Measurements from ENCODE around the gene TOMM7. TPM values are rescaled to one million over a fixed set of nuclear protein-coding genes. Genes with fewer than 3 reads are reported as not detected.
"Not testable (repeated sequence)": the region's sequence is repeated elsewhere in the genome, so short reads cannot be mapped to it uniquely, and the experiment has no call there.

TOMM7 gene
- polyA plus RNA-seq, 1 donor from 2014 or later: 479 TPM

DNA sequence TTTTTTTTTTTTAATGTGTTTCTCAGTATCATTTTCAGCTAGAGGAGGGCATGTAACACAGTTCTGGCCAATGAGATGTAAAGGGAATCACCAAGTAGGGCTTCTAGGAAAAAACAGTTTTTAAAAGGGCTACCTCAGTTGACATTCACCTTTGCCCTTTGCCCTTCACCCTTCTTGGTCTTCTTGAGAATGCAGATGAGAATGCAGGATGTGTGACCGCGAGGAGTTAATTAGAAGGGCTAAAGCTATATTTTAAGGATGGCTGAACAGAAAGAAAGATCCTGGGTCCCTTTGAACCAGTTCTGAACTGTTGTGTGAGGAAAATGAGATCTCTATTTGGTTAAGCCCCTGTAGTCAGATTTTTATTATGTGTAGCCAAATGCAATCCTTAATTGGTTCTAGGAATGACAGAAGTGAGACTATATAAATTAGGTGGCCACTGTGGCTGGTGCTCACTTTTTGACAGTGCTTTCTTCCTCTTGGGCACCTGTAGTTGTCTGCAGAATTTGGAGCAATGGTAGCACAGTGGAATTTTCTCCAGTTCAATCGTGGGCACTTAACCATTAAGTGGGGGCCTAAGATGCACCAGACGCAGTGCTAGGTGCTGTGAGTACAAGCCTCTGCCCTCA is 21.1 kb upstream of the TOMM7 start:
- H3K36me3 Mint-ChIP-seq: no peaks in the 10 kb centered on the region
- H3K4me1 Mint-ChIP-seq: peaks cover 0 to 6% (median 0%) of the 10 kb centered on the region in 3 donors
- no peaks in the 10 kb centered on the region for H3K9me3 Mint-ChIP-seq
- H3K27me3 Mint-ChIP-seq: no peaks in the 10 kb centered on the region
- no peak overlapping the region for H3K27ac Mint-ChIP-seq
- peak overlapping the region in 1 of 4 donors; percentile 47 for H3K4me3 Mint-ChIP-seq

DNA sequence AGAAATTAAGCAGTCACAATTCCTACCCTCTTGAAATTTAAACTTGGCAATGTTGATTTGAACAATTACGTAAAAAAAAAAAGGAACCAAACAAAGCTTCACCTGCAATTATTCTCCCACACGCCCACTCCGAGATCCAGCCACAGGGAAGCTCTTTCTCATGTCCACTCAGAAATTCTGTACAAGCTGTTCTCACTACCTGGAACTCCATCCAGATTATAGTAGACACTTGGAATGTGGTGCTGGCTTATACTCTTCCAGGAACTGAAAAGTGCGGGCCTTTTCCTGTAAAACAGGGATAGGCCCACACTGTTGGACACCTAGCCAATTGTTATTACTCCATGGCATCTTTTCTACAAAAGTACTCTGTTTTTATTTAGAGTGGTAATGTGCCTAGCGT is 20.3 kb upstream of the TOMM7 start:
- peaks cover 0 to 6% (median 0%) of the 10 kb centered on the region in 3 donors for H3K4me1 Mint-ChIP-seq
- no peaks in the 10 kb centered on the region for H3K27me3 Mint-ChIP-seq
- no peak overlapping the region for H3K27ac Mint-ChIP-seq
- H3K9me3 Mint-ChIP-seq: no peaks in the 10 kb centered on the region
- H3K4me3 Mint-ChIP-seq: no peak overlapping the region
- H3K36me3 Mint-ChIP-seq: no peaks in the 10 kb centered on the region

DNA sequence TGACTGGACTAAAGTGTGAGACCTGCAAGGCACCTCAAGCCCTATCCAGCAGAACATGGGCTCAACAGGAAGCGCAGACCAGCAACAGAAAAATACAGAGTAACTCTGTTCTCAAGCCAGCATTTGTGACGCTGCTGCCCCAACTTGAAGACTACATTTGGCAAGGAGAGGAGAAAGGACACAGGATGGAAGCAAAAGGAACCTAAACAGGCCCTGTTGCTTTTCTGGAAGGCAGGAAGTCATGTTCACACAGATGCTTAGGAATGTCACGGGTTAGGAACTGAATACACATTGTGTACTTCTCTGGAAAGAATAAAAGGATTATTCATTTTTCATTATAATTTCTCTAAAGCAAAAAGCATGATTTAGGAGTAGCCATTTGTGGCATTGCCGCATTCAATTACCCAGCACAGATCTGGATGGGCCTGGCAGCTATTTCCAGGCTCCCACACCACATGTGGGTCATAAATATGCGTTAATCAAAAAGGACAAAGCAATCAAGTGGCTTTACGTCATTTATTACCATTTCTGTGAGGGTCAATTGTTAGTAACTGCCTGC is 19.8 kb upstream of the TOMM7 start:
- Mint-ChIP-seq H3K4me1 (peaks cover 0 to 6% (median 0%) of the 10 kb centered on the region in 3 donors), H3K36me3 (no peaks in the 10 kb centered on the region), H3K4me3 (no peak overlapping the region), H3K27ac (no peak overlapping the region), H3K9me3 (no peaks in the 10 kb centered on the region), H3K27me3 (no peaks in the 10 kb centered on the region)

DNA sequence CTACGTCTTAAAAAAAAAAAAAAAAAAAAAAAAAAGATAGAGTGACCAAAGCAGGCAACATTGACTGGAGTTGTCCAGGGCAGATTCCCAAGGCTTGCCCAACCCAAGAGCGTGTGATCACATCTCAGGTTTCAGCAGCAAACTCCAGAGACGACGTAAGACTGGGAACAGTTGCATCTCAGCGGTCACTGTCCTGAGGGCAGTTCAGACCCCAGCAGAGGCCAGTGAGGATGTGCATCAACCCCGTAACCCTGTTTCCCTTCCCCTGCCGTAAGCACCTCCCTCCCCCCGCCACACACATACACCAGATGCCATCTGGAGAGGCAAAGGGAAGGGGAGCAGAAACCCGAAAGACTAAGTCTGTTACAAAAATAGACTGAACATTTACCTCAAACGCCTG is 19.3 kb upstream of the TOMM7 start:
- H3K27ac Mint-ChIP-seq: no peak overlapping the region
- no peaks in the 10 kb centered on the region for H3K27me3 Mint-ChIP-seq
- H3K4me3 Mint-ChIP-seq: no peak overlapping the region
- no peaks in the 10 kb centered on the region for H3K36me3 Mint-ChIP-seq
- H3K4me1 Mint-ChIP-seq: peaks cover 0 to 6% (median 0%) of the 10 kb centered on the region in 3 donors
- no peaks in the 10 kb centered on the region for H3K9me3 Mint-ChIP-seq

DNA sequence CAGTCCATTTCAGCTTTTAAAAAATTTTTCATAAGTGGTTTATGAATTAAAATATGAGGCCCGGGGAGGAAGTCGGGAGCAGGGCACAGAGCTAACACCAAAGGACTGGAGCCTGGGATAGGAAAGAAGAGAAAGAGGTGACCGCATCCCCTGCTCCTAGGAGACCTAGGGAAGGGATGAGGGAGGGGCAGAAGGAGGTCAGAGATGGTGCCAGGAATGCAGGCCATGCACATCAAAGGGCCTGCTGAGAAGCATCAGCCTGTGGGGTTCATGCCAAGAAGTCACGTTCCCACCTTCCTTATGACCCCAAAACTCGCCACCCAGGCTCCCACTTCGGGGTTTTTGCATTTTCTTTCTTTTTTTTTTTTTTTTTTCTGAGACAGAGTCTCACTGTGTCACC is 14.7 kb upstream of the TOMM7 start:
- no peaks in the 10 kb centered on the region for H3K27me3 Mint-ChIP-seq
- no peaks in the 10 kb centered on the region for H3K4me1 Mint-ChIP-seq
- H3K9me3 Mint-ChIP-seq: no peaks in the 10 kb centered on the region
- no peaks in the 10 kb centered on the region for H3K36me3 Mint-ChIP-seq
- H3K27ac Mint-ChIP-seq: no peak overlapping the region
- no peak overlapping the region for H3K4me3 Mint-ChIP-seq

DNA sequence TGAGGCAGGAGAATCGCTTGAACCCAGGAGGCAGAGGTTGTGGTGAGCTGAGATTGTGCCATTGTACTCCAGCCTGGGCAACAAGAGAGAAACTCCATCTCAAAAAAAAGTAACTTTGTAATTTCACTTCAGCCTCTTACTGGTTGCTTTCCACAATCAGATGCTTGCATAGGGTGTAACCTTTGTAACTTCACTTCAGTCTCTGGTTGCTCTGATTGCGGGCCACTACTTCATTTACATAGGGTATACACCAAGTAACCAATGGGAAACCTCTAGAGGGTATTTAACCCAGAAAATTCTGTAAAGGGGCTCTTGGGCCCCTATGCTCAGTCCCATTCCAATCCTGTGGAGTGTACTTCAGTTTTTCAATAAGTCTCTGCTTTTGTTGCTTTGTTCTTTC is 13.9 kb upstream of the TOMM7 start:
- not testable (repeated sequence) for H3K36me3 Mint-ChIP-seq, H3K9me3 Mint-ChIP-seq, H3K4me3 Mint-ChIP-seq, H3K4me1 Mint-ChIP-seq, H3K27ac Mint-ChIP-seq, H3K27me3 Mint-ChIP-seq

DNA sequence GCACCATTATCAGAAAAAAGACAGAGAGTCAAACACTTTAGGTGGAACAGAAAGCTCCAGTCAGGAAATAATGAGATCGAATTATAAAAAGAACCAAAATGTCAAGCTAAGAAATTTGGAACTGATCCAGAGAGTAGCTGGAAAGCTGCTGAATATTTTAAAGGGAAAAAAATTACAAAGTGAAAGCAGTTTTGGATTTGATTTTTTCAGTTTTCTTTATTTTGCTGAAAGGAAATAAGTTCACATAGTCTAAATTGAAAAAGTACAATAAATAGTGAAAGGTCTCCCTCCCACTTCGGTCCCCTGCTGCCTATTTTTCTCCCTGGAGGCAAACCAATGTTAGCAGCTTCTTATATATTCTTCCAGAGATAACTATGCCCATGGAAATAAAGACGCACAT is 11.3 kb upstream of the TOMM7 start:
- H3K36me3 Mint-ChIP-seq: no peaks in the 10 kb centered on the region
- H3K27ac Mint-ChIP-seq: no peak overlapping the region
- H3K9me3 Mint-ChIP-seq: no peaks in the 10 kb centered on the region
- peaks cover 0 to 3% (median 0%) of the 10 kb centered on the region in 3 donors for H3K4me1 Mint-ChIP-seq
- H3K4me3 Mint-ChIP-seq: no peak overlapping the region
- H3K27me3 Mint-ChIP-seq: peaks cover 2% of the 10 kb centered on the region

DNA sequence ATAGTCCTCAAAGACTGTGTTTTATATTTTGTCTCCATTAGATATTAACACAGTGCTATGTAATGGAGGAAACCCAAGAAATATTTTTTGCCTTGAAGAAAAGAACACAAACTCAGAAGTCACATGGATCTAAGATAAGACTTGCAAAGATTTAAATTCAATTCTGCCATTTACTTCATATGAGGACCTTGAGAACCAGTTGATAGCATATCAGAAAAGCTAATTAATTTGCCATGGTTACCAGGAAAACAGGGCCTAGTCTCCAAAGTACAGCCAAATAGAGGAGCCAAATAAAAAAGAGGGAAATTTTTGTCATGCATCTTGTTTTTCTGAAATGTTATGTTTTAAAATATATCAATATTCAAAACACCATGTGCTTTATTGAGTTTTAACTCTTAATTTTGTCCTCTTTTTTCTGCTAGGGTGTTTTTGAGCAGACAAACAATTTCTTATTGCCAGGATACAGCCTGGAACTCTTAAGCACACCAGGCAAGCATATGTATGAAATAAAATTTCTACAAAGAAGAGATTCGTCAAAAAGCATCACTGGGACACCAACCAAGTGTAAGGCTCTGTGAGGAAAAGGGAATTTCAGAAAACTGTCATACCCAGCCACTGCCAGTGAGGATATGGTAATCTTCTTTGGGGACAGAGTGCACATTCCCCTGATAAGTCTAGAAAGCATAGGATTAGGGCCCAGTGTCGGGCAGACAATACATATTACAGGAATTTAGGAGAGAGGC is 10.6 kb upstream of the TOMM7 start:
- no peak overlapping the region for H3K27ac Mint-ChIP-seq
- peaks cover 2% of the 10 kb centered on the region for H3K27me3 Mint-ChIP-seq

DNA sequence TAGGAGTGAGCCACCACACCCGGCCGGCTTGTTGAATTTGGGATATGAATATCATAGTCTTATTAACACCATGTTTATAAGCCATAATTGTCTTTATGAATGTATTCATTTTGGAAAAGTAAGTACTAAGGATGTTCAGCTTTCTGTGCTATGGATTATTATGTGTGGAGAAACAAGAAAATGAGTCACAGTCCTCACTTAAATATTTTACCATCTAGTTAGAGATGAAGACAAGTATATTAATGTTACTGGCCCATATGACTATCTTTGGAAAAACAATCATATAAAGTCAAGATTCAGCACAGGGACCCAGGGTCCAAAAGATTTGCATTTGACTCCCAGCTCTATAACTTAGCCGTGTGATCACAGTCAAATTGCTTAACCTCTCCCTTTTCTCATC is 9.8 kb upstream of the TOMM7 start:
- H3K9me3 Mint-ChIP-seq: no peaks in the 10 kb centered on the region
- H3K36me3 Mint-ChIP-seq: no peaks in the 10 kb centered on the region
- H3K27me3 Mint-ChIP-seq: peaks cover 2% of the 10 kb centered on the region
- peaks cover 0 to 3% (median 0%) of the 10 kb centered on the region in 3 donors for H3K4me1 Mint-ChIP-seq
- H3K4me3 Mint-ChIP-seq: no peak overlapping the region
- H3K27ac Mint-ChIP-seq: no peak overlapping the region

More for the DNA sequence above, 10.6 kb upstream of the TOMM7 start:
- Mint-ChIP-seq H3K4me3 (no peak overlapping the region), H3K9me3 (no peaks in the 10 kb centered on the region), H3K4me1 (peaks cover 0 to 3% (median 0%) of the 10 kb centered on the region in 3 donors), H3K36me3 (no peaks in the 10 kb centered on the region)

DNA sequence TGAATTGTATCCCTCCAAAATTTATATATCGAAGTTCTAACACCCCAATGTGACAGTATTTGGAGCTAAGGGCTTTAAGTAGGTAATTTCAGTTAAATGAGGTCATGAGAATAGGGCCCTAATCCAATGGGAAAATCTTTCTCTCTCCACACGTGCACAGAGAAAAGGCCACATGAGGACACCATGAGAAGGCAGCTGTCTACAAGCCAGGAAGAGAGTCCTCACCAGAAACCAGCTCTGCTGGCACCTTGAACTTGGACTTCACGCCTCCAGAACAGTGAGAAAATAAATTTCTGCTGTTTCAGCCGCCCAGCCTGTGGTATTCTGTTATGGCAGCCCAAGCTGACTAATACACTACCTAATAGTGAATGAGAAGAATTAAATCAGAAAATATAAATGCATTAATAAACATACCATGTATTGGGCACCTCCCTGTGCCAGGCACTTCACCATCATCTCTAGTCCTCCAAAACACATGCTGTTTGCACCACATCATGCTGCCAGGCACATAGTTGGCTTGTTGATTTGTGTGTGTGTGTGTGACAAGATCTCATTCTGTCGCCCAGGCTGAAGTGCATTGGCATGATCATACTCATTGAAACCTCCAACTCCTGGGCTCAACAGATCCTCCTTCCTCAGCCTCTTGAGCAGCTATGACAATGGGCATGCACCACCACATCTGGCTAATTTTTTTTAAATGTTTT is 9.1 kb upstream of the TOMM7 start:
- peaks cover 2% of the 10 kb centered on the region for H3K36me3 Mint-ChIP-seq
- peaks cover 0 to 3% (median 0%) of the 10 kb centered on the region in 3 donors for H3K4me1 Mint-ChIP-seq
- H3K27ac Mint-ChIP-seq: no peak overlapping the region
- peaks cover 2% of the 10 kb centered on the region for H3K27me3 Mint-ChIP-seq
- H3K4me3 Mint-ChIP-seq: no peak overlapping the region
- no peaks in the 10 kb centered on the region for H3K9me3 Mint-ChIP-seq

DNA sequence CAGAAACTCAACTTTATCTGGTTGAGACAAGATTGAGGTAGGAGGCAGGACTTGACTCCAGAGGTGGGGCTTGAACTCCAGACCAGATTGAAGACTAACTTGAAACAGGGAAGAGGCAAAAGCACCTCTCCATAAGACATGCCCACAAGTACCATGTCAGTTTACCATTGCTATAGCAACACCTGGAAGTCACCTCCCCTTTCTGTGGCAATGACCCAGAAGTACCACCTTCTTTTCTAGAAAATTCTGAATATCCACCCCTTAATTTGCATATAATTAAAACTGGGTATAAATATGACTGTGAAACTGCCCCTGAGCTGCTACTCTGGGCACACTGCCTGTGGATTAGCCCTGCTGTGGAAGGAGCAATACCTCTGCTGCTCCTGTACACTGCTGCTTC is 4.9 kb upstream of the TOMM7 start:
- Mint-ChIP-seq H3K9me3 (no peaks in the 10 kb centered on the region), H3K4me1 (peaks cover under 1 to 6% (median 5%) of the 10 kb centered on the region in 3 donors), H3K4me3 (no peak overlapping the region), H3K27ac (no peak overlapping the region), H3K36me3 (peaks cover 3% of the 10 kb centered on the region), H3K27me3 (peaks cover 4% of the 10 kb centered on the region)

DNA sequence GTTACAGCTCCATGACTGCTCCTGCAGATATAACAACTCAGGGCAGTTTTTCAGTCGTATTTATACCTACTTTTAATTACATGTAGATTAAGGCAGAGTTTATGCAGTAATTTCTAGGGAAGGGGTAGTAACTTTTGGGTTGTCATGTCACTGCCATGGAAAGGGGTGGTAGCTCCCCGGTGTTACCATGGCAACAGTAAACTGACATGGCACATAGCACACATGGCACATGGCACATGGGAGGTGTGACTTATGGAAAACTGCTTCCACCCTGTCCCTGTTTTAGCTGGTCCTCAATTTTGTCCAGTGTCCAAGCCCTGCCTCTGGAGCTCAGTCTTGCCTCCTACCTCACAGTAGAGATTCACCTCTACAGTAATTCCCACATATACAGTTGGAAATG is 3.9 kb upstream of the TOMM7 start:
- Mint-ChIP-seq H3K27me3 (peaks cover 4% of the 10 kb centered on the region), H3K36me3 (peaks cover 5% of the 10 kb centered on the region), H3K4me1 (peaks cover 2 to 8% (median 7%) of the 10 kb centered on the region in 3 donors), H3K27ac (peak overlapping the region in 1 of 3 donors; percentile 40), H3K4me3 (no peak overlapping the region), H3K9me3 (no peaks in the 10 kb centered on the region)

DNA sequence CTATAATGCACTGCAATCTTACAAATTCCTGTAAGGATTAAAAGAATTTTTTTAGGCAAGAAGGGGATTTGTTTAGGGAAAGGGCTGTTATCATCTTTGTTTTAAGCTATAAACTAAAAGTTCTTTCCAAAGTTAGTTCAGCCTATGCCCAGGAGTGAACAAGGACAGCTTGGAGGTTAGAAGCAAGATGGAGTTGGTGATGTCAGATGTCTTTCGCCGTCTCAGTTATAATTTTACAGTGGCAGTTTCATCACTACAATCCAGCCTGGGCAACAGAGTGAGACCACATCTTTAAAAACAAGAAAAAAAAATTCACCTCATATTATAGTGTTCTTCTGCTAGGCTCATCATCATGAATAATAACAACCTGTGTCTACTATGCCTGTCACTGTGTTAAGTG is 2.1 kb upstream of the TOMM7 start:
- Mint-ChIP-seq H3K36me3 (peaks cover 7% of the 10 kb centered on the region), H3K9me3 (no peaks in the 10 kb centered on the region), H3K27me3 (peaks cover 2% of the 10 kb centered on the region), H3K27ac (no peak overlapping the region), H3K4me3 (no peak overlapping the region), H3K4me1 (peaks cover 8 to 20% (median 13%) of the 10 kb centered on the region in 3 donors)

DNA sequence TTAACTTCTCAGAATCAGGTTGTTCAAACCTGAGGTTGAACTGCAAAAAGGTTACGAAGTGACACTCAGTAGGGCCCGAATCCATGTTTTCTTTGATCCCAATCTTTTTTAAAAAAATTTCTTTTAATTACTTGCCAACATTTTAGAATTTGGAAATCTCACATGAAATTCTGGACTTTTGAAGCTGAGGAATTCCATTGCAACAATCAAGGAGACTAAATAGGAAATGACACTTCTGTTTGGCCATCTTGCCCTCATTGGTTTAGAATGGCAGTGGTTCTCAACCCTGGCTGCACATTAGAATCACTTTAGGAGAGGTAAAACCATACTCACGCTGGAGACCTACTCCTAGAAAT is 471 bp upstream of the TOMM7 start:
- peak overlapping the region; percentile 98 to 100 (median 99) for H3K4me3 Mint-ChIP-seq
- H3K4me1 Mint-ChIP-seq: peaks cover 15 to 26% (median 16%) of the 10 kb centered on the region in 3 donors
- peaks cover 7% of the 10 kb centered on the region for H3K36me3 Mint-ChIP-seq
- no peaks in the 10 kb centered on the region for H3K9me3 Mint-ChIP-seq
- peaks cover 2% of the 10 kb centered on the region for H3K27me3 Mint-ChIP-seq
- H3K27ac Mint-ChIP-seq: peak overlapping the region; percentile 96 to 99 (median 99)
